NOMO-1 treated with DMSO at 0.1 percent for 48 hours (cell line): ENCODE data around the gene SLC17A9.

Source experiments
- DNase-seq: peaks from one replicate; lab custom pipeline; 2025; ENCODE audit not compliant: unreplicated experiment; lab: John Stamatoyannopoulos, UW

SLC17A9 gene

GRCh38 chr20:63015662-63016361, 63.3 kb downstream of the SLC17A9 start:
- no peak for DNase-seq

- DNase-seq, result no peak
Measured at GRCh38 chr20:63016514-63017075, 64.1 kb downstream of the SLC17A9 start.

GRCh38 chr20:63017076-63017825, 64.7 kb downstream of the SLC17A9 start:
- DNase-seq, result no peak

GRCh38 chr20:63017826-63018411, 65.4 kb downstream of the SLC17A9 start:
- no peak for DNase-seq
